Mesendoderm (in vitro differentiated cells): Measurements from ENCODE around the gene ZBTB48.

Experiments
- DNase-seq: peaks from one replicate; pipeline ENCODE4 v3.0.0; 2013
- H2AK5ac ChIP-seq: 2 replicates; pipeline ENCODE4 v1.6.1; 2013; ENCODE audit warnings: low read length, inconsistent platforms
- H2BK120ac ChIP-seq: 2 replicates; pipeline ENCODE4 v1.6.1; 2013; ENCODE audit warnings: low read depth, mild to moderate bottlenecking, low read length, moderate library complexity, mixed read lengths
- H2BK15ac ChIP-seq: replicated peaks from 2 replicates; pipeline ENCODE4 v1.6.1; 2013; ENCODE audit warnings: low read depth, mild to moderate bottlenecking, moderate library complexity
- H2BK5ac ChIP-seq: 2 replicates; pipeline ENCODE4 v1.6.1; 2013; ENCODE audit warnings: low read length, inconsistent platforms
- H3K18ac ChIP-seq: 2 replicates; pipeline ENCODE4 v1.6.1; 2013; ENCODE audit warnings: mild to moderate bottlenecking, low read length, mixed read lengths
- H3K23ac ChIP-seq: one replicate; pipeline ENCODE4 v1.6.1; 2013; ENCODE audit warnings: low read length
- H3K27ac ChIP-seq: 2 replicates; pipeline ENCODE4 v1.5.1; 2013; ENCODE audit warnings: low read depth, mild to moderate bottlenecking, inconsistent platforms, low read length, moderate library complexity
- H3K27me3 ChIP-seq: 2 replicates; pipeline ENCODE4 v1.6.1; 2013; ENCODE audit warnings: low read length, control low read depth, mild to moderate bottlenecking, inconsistent platforms; ENCODE audit not compliant: insufficient read depth, poor library complexity
- H3K36me3 ChIP-seq: 2 replicates; pipeline ENCODE4 v1.6.1; 2013; ENCODE audit warnings: low read length, inconsistent platforms; ENCODE audit not compliant: control insufficient read depth, insufficient read depth
- H3K4ac ChIP-seq: one replicate; pipeline ENCODE4 v1.6.1; 2013; ENCODE audit warnings: low read depth, mild to moderate bottlenecking, low read length, moderate library complexity
- H3K4me1 ChIP-seq: 2 replicates; pipeline ENCODE4 v1.6.1; 2013; ENCODE audit warnings: low read depth, low read length, inconsistent platforms; ENCODE audit not compliant: control insufficient read depth
- H3K4me2 ChIP-seq: 2 replicates; pipeline ENCODE4 v1.6.1; 2013; ENCODE audit warnings: low read length
- H3K4me3 ChIP-seq: 2 replicates; pipeline ENCODE4 v1.5.1; 2013; ENCODE audit warnings: mild to moderate bottlenecking, low read length
- H3K56ac ChIP-seq: one replicate; pipeline ENCODE4 v1.6.1; 2013; ENCODE audit warnings: low read length
- H3K79me1 ChIP-seq: 2 replicates; pipeline ENCODE4 v1.6.1; 2013; ENCODE audit warnings: low read length, inconsistent platforms
- H3K79me2 ChIP-seq: 2 replicates; pipeline ENCODE4 v1.6.1; 2013; ENCODE audit warnings: mild to moderate bottlenecking, low read length; ENCODE audit not compliant: control insufficient read depth, insufficient read depth
- H3K9ac ChIP-seq: 2 replicates; pipeline ENCODE4 v1.6.1; 2013; ENCODE audit warnings: low read length, inconsistent platforms
- H4K5ac ChIP-seq: one replicate; pipeline ENCODE4 v1.6.1; 2013; ENCODE audit warnings: low read length
- H4K8ac ChIP-seq: one replicate; pipeline ENCODE4 v1.6.1; 2013; ENCODE audit warnings: low read depth, mild to moderate bottlenecking, control low read depth, low read length, moderate library complexity
- WGBS: extraction: QIAGEN DNeasy Blood & Tissue Kit; methylation state at CpG from one replicate; pipeline ENCODE4 v1.1.7; 2013; ENCODE audit warnings: low lambda C conversion rate, missing lambda C conversion rate; ENCODE audit not compliant: insufficient coverage; ENCODE audit errors: extremely low coverage; 5-methylcytosine and 5-hydroxymethylcytosine counted together

Gene ZBTB48

GRCh38 chr1:6600410-6601048, 20.7 kb downstream of the ZBTB48 start:
- Histone ChIP-seq H3K4me2 (peak overlapping the region; percentile 97), H3K27me3 (no peaks in the 10 kb centered on the region), H3K9ac (peak overlapping the region; percentile 74), H3K56ac (peak overlapping the region; percentile 83), H3K4me1 (peaks cover 8% of the 10 kb centered on the region), H3K4me3 (peak overlapping the region; percentile 40), H3K18ac (no peak overlapping the region), H3K23ac (peak overlapping the region; percentile 30), H2AK5ac (no peak overlapping the region), H2BK5ac (no peak overlapping the region), H3K36me3 (peaks cover 9% of the 10 kb centered on the region), H4K5ac (no peak overlapping the region), H4K8ac (no peak overlapping the region), H3K79me2 (peaks cover 41% of the 10 kb centered on the region), H3K27ac (no peak overlapping the region), H2BK120ac (no peak overlapping the region), H3K4ac (no peak overlapping the region), H3K79me1 (peaks cover 28% of the 10 kb centered on the region), H2BK15ac (no peak overlapping the region)
- no CpG with 5 or more reads among the region's 10 CpGs for WGBS
- DNase-seq, result no peak

- peaks cover 41% of the 10 kb centered on the region for H3K79me2 ChIP-seq
- WGBS, result no CpG with 5 or more reads among the region's 40 CpGs
- H3K4me2 ChIP-seq, result peak overlapping the region; percentile 97
- H3K4me3 ChIP-seq, result peak overlapping the region; percentile 40
- H2BK120ac ChIP-seq, result no peak overlapping the region
- peak overlapping the region; percentile 74 for H3K9ac ChIP-seq
- peak overlapping the region; percentile 100 for H3K23ac ChIP-seq
- H3K27ac ChIP-seq, result no peak overlapping the region
- DNase-seq, result peak; percentile 72
- H3K18ac ChIP-seq, result no peak overlapping the region
- H3K36me3 ChIP-seq, result peaks cover 9% of the 10 kb centered on the region
- H4K8ac ChIP-seq, result no peak overlapping the region
- H3K4ac ChIP-seq, result no peak overlapping the region
- H2AK5ac ChIP-seq, result no peak overlapping the region
- H4K5ac ChIP-seq, result no peak overlapping the region
- H2BK15ac ChIP-seq, result no peak overlapping the region
- H3K27me3 ChIP-seq, result no peaks in the 10 kb centered on the region
- H2BK5ac ChIP-seq, result no peak overlapping the region
- H3K56ac ChIP-seq, result peak overlapping the region; percentile 83
- peaks cover 28% of the 10 kb centered on the region for H3K79me1 ChIP-seq
- H3K4me1 ChIP-seq, result peaks cover 8% of the 10 kb centered on the region
These were observed 21.5 kb downstream of the ZBTB48 start for GRCh38 chr1:6601049-6601922.

- Histone ChIP-seq H3K4ac (no peak overlapping the region), H2BK15ac (no peak overlapping the region), H3K18ac (no peak overlapping the region), H3K9ac (peak overlapping the region; percentile 74), H3K4me3 (peak overlapping the region; percentile 40), H3K79me2 (peaks cover 41% of the 10 kb centered on the region), H3K4me2 (peak overlapping the region; percentile 97), H3K56ac (peak overlapping the region; percentile 83), H3K36me3 (peaks cover 7% of the 10 kb centered on the region), H3K4me1 (peaks cover 8% of the 10 kb centered on the region), H3K27ac (peak overlapping the region; percentile 3), H2BK120ac (no peak overlapping the region), H4K5ac (no peak overlapping the region), H3K79me1 (peaks cover 24% of the 10 kb centered on the region), H3K23ac (peak overlapping the region; percentile 100), H2AK5ac (no peak overlapping the region), H2BK5ac (no peak overlapping the region), H3K27me3 (no peaks in the 10 kb centered on the region), H4K8ac (no peak overlapping the region)
- no CpG with 5 or more reads among the region's 103 CpGs for WGBS
- no peak for DNase-seq
These were observed 22.3 kb downstream of the ZBTB48 start for GRCh38 chr1:6601923-6602668.

GRCh38 chr1:6602669-6603237, 23.0 kb downstream of the ZBTB48 start, which contains the start of gene KLHL21:
Gene KLHL21, minus strand, starts transcription at chr1:6602869. Its CDS starts 52 bp downstream, at chr1:6602817.
- Histone ChIP-seq H2BK15ac (no peak within 1 kb of the TSS), H3K4me2 (peak within 1 kb of the TSS; percentile 97), H2BK120ac (no peak within 1 kb of the TSS), H3K27ac (peak within 1 kb of the TSS; percentile 95), H3K18ac (peak within 1 kb of the TSS; percentile 51), H3K79me1 (peaks cover 20% of the 10 kb centered on the region), H3K4me3 (peak within 1 kb of the TSS; percentile 46), H3K79me2 (peaks cover 36% of the 10 kb centered on the region), H3K27me3 (no peaks in the 10 kb centered on the region), H3K23ac (peak within 1 kb of the TSS; percentile 100), H3K56ac (peak within 1 kb of the TSS; percentile 91), H3K4ac (peak within 1 kb of the TSS; percentile 82), H4K5ac (peak within 1 kb of the TSS; percentile 66), H2BK5ac (peak within 1 kb of the TSS; percentile 52), H3K36me3 (peaks cover 3% of the 10 kb centered on the region), H3K9ac (peak within 1 kb of the TSS; percentile 74), H2AK5ac (no peak within 1 kb of the TSS), H4K8ac (peak within 1 kb of the TSS; percentile 30), H3K4me1 (peaks cover 8% of the 10 kb centered on the region)
- WGBS, result no CpG with 5 or more reads among the region's 84 CpGs
- peak; percentile 91 for DNase-seq

- peak overlapping the region; percentile 52 for H2BK5ac ChIP-seq
- H3K4me3 ChIP-seq, result peak overlapping the region; percentile 46
- H3K23ac ChIP-seq, result no peak overlapping the region
- H3K9ac ChIP-seq, result peak overlapping the region; percentile 72
- no CpG with 5 or more reads among the region's 36 CpGs for WGBS
- H3K36me3 ChIP-seq, result peaks cover 3% of the 10 kb centered on the region
- H3K27ac ChIP-seq, result peak overlapping the region; percentile 95
- peaks cover 33% of the 10 kb centered on the region for H3K79me2 ChIP-seq
- peak overlapping the region; percentile 66 for H4K5ac ChIP-seq
- H3K18ac ChIP-seq, result peak overlapping the region; percentile 51
- H3K4me1 ChIP-seq, result peaks cover 8% of the 10 kb centered on the region
- no peaks in the 10 kb centered on the region for H3K27me3 ChIP-seq
- peak overlapping the region; percentile 30 for H4K8ac ChIP-seq
- H2BK120ac ChIP-seq, result peak overlapping the region; percentile 3
- no peak overlapping the region for H2AK5ac ChIP-seq
- peak overlapping the region; percentile 82 for H3K4ac ChIP-seq
- no peak overlapping the region for H2BK15ac ChIP-seq
- DNase-seq, result peak; percentile 80
- H3K56ac ChIP-seq, result peak overlapping the region; percentile 91
- peak overlapping the region; percentile 66 for H3K4me2 ChIP-seq
- peaks cover 18% of the 10 kb centered on the region for H3K79me1 ChIP-seq
These were observed 23.6 kb downstream of the ZBTB48 start for GRCh38 chr1:6603238-6603914.
